Gastroesophageal sphincter (tissue), 4 donors: ENCODE data around the gene ENHO. TPM values are rescaled to one million over a fixed set of nuclear protein-coding genes. Genes with fewer than 3 reads are reported as not detected.

Experiments used
- ATAC-seq: fragments of 150-250 bp; one replicate; pipeline ENCODE4 v1.9.1; 2016; ENCODE audit warnings: mild to moderate bottlenecking, moderate library complexity
- H3K27ac ChIP-seq, 4 donors: fragments of 200-600 bp; sonication (generic) in 3 of 4; 1 replicate in 3 of 4; 2 replicates in 1 of 4; pipeline ENCODE4 v1.5.1; 2016 to 2019
- H3K27me3 ChIP-seq: fragments of 200-600 bp; sonication (generic); one replicate; pipeline ENCODE4 v1.5.1; 2019
- H3K36me3 ChIP-seq, 2 donors: fragments of 200-600 bp; sonication (generic); one replicate each; pipeline ENCODE4 v1.5.1; 2019; ENCODE audit warnings: control low read depth in 1 of 2
- H3K4me1 ChIP-seq, 3 donors: fragments of 200-600 bp; sonication (generic); 1 replicate in 2 of 3; 2 replicates in 1 of 3; pipeline ENCODE4 v1.5.1; 2016 to 2019; ENCODE audit warnings: control low read depth in 2 of 3
- H3K4me3 ChIP-seq, 2 donors: fragments of 200-600 bp; sonication (generic); one replicate each; pipeline ENCODE4 v1.5.1; 2019; ENCODE audit warnings: mild to moderate bottlenecking in 1 of 2, moderate library complexity in 1 of 2
- H3K9me3 ChIP-seq, 3 donors: fragments of 200-600 bp; sonication (generic); one replicate each; pipeline ENCODE4 v1.5.1; 2017 to 2019; ENCODE audit warnings: control low read depth in 2 of 3
- CTCF ChIP-seq, 4 experiments: fragments of 200-600 bp in 2 of 4; fragments of 450-650 bp in 2 of 4; sonication (generic) in 1 of 4; IDR thresholded peaks; one replicate each; pipeline ENCODE4 v1.5.1; 2017 to 2019; ENCODE audit warnings: antibody characterized with exemption in 4 of 4, mild to moderate bottlenecking in 2 of 4, moderate library complexity in 2 of 4
- EP300 ChIP-seq: sonication (generic); formaldehyde crosslinking; IDR thresholded peaks from one replicate; pipeline ENCODE4 v1.6.1; 2017; ENCODE audit warnings: antibody characterized with exemption, mild to moderate bottlenecking
- POLR2A ChIP-seq, 2 donors: fragments of 450-650 bp; IDR thresholded peaks; one replicate each; pipeline ENCODE4 v1.6.1; 2017; ENCODE audit warnings: antibody characterized with exemption in 2 of 2, mild to moderate bottlenecking in 2 of 2, moderate library complexity in 1 of 2
- POLR2AphosphoS5 ChIP-seq: sonication (generic); formaldehyde crosslinking; IDR thresholded peaks from one replicate; pipeline ENCODE4 v1.6.1; 2017; ENCODE audit warnings: antibody characterized with exemption
- WGBS, 2 donors: methylation state at CpG; one replicate each; pipeline ENCODE4 v1.1.5; 2018; ENCODE audit warnings: low coverage in 1 of 2; 5-methylcytosine and 5-hydroxymethylcytosine counted together
- total RNA-seq, 4 donors: library from RNA; depleted of rRNA; stranded (reverse); fragments of >200 nt; gene quantifications; one replicate each; pipeline ENCODE4 v1.1.0, GENCODE V29; 2016

Gene ENHO
- total RNA-seq, 4 donors from 2014 or later, result 0.30 to 1.1 (median 0.31) TPM; not detected in 1

- no peaks in the 10 kb centered on the region for H3K9me3 ChIP-seq
- no peak for ATAC-seq
- no peaks in the 10 kb centered on the region for H3K36me3 ChIP-seq
- WGBS, 2 donors, result no CpG with 5 or more reads among the region's 11 CpGs
- no peak overlapping the region for H3K27ac ChIP-seq
- TF ChIP-seq EP300 (no peak), POLR2AphosphoS5 (no peak)
- peaks cover 0 to 18% (median 6%) of the 10 kb centered on the region in 3 donors for H3K4me1 ChIP-seq
- H3K27me3 ChIP-seq, result no peaks in the 10 kb centered on the region
- H3K4me3 ChIP-seq, result no peak overlapping the region
Observed at GRCh38 chr9:34521406-34522045, 1.3 kb downstream of the ENHO start.

GRCh38 chr9:34520505-34521385 lies 2.0 kb downstream of the ENHO start:
- no peaks in the 10 kb centered on the region for H3K36me3 ChIP-seq
- H3K4me1 ChIP-seq, result peaks cover 0 to 18% (median 6%) of the 10 kb centered on the region in 3 donors
- no peak overlapping the region for H3K4me3 ChIP-seq
- H3K9me3 ChIP-seq, result no peaks in the 10 kb centered on the region
- 73% methylated on average over 3 of the region's 6 CpGs; no CpG with 5 or more reads in 1 of the 2 donors for WGBS, 2 donors
- TF ChIP-seq POLR2AphosphoS5, result no peak
- no peak for ATAC-seq
- no peak overlapping the region for H3K27ac ChIP-seq
- H3K27me3 ChIP-seq, result no peaks in the 10 kb centered on the region

- no peaks in the 10 kb centered on the region for H3K36me3 ChIP-seq
- H3K27me3 ChIP-seq, result no peaks in the 10 kb centered on the region
- ATAC-seq, result no peak
- H3K4me3 ChIP-seq, result no peak overlapping the region
- H3K9me3 ChIP-seq, result no peaks in the 10 kb centered on the region
- no peak for TF ChIP-seq POLR2AphosphoS5
- no peak for TF ChIP-seq CTCF (IDR thresholded peaks at IDR 0.05)
- no peak for TF ChIP-seq POLR2A (IDR thresholded peaks at IDR 0.05)
- TF ChIP-seq EP300, result no peak
- no CpG with 5 or more reads among the region's 6 CpGs for WGBS, 2 donors
- H3K27ac ChIP-seq, result no peak overlapping the region
- peaks cover 0 to 18% (median 6%) of the 10 kb centered on the region in 3 donors for H3K4me1 ChIP-seq
Observed at GRCh38 chr9:34520096-34520495, 2.7 kb downstream of the ENHO start.

GRCh38 chr9:34519321-34520020 lies 3.3 kb downstream of the ENHO start:
- H3K27ac ChIP-seq, result no peak overlapping the region
- H3K9me3 ChIP-seq, result no peaks in the 10 kb centered on the region
- H3K27me3 ChIP-seq, result no peaks in the 10 kb centered on the region
- 92 to 100% methylated on average over 1 to 2 of the region's 2 CpGs for WGBS, 2 donors
- H3K4me1 ChIP-seq, result peaks cover 0 to 18% (median 6%) of the 10 kb centered on the region in 3 donors
- ATAC-seq, result no peak
- no peaks in the 10 kb centered on the region for H3K36me3 ChIP-seq
- H3K4me3 ChIP-seq, result no peak overlapping the region
- no peak for TF ChIP-seq POLR2A (IDR thresholded peaks at IDR 0.05)
- no peak for TF ChIP-seq CTCF (IDR thresholded peaks at IDR 0.05)
- no peak for TF ChIP-seq EP300
- no peak for TF ChIP-seq POLR2AphosphoS5

GRCh38 chr9:34518896-34519295 lies 3.9 kb downstream of the ENHO start:
- no peak for ATAC-seq
- Histone ChIP-seq H3K4me1 (peaks cover 0 to 18% (median 6%) of the 10 kb centered on the region in 3 donors), H3K27me3 (no peaks in the 10 kb centered on the region), H3K27ac (no peak overlapping the region), H3K4me3 (no peak overlapping the region), H3K9me3 (no peaks in the 10 kb centered on the region), H3K36me3 (no peaks in the 10 kb centered on the region)
- WGBS, 2 donors, result 95% methylated on average over 2 of the region's 2 CpGs; no CpG with 5 or more reads in 1 of the 2 donors
- no peak for TF ChIP-seq POLR2A (IDR thresholded peaks at IDR 0.05)
- TF ChIP-seq CTCF (IDR thresholded peaks at IDR 0.05), result no peak
- no peak for TF ChIP-seq EP300
- TF ChIP-seq POLR2AphosphoS5, result no peak
